HG03558 (cell line): Measurements from ENCODE around the gene GLP1R.

ENCODE experiments used
- ATAC-seq: cut with Tn5 transposase; IDR thresholded peaks from one replicate; pipeline ENCODE4 v1.9.1; 2021; ENCODE audit warnings: moderate number of reproducible peaks; ENCODE audit not compliant: unreplicated experiment; ENCODE audit errors: extremely low read depth

GLP1R gene

DNA sequence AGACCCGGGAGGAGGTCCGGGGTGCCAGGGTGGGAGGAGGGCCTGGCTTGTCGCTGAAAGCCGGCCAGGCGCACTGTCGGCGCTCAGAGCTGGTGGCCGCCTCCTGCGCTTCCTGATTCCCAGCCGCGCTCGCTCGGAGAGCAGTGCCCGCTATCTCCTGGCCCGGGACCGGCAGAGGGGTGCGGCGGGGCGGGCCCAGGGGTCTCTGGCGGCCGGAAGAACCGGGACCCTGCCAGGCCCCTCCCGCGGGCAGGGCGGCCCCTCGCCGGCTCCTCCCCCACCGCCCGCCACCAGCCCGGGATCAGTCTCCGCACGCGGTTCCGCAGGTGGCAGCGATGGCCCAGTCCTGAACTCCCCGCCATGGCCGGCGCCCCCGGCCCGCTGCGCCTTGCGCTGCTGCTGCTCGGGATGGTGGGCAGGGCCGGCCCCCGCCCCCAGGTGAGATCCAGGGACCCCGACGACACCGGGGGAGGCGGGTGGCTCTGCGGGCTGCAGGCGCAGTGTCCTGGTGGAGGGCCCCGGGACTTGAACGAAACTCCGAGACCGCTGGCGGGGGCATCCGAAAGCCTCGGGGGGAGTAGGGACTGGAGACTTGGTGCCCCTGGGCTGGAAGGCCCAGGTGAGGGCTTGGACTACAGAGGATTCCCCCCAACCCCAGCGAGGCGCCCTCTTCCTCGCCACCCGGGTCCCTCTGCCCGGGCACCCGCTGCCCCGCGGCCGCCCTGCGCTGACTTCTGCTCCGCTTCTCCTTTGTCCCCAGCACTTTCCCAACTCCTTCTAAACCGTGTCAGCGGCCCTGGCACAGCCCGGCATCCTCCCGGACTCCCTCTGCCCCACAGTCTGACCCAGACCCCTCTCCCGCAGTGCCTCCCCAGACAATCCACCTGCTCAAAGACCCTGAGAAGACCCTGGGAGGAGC, at the start of gene GLP1R:
GLP1R (plus strand) TSS at position 301 of the 919 bp plus-strand sequence; CDS start at position 361, 60 bp downstream.
- no peak for ATAC-seq

DNA sequence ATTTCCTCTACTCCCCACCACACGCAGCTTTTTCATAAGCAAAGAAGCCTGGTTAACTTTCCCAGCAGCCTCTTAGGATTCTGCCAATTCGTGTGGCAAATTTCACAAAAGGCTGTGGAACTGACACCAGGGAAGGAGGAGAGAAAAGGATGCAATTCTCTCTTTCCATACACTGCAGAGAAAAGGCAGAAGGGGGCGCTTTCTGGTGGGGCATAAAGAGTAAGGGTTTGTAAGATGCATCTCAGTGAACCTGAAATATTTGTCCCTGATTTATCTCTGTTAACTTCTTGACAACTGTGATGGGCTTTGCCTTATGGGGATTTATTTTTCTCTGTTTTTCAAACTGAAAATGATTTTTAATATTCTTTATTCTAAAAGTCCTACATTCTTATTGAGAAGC, 45.5 kb upstream of the GLP1R start:
- no peak for ATAC-seq

GRCh38 chr6:39003492-39003891, 45.1 kb upstream of the GLP1R start:
- ATAC-seq = no peak

DNA sequence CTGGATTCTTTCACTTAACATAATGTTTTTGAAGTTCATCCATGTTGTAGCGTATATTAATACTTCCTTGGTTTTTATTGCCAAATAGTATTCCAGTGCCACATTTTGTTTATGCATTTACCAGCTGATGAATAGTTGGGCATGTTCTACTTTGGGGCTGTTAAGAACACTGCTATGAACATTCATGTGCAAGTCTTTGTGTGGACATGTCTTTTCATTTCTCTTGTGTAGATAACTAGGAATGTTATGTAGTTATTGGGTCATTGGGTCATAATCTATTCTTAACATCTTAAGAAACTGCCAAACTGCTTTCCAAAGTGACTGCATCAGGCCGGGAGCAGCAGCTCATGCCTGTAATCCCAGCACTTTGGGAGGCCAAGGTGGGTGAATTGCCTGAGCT, 43.8 kb upstream of the GLP1R start:
- ATAC-seq = no peak

DNA sequence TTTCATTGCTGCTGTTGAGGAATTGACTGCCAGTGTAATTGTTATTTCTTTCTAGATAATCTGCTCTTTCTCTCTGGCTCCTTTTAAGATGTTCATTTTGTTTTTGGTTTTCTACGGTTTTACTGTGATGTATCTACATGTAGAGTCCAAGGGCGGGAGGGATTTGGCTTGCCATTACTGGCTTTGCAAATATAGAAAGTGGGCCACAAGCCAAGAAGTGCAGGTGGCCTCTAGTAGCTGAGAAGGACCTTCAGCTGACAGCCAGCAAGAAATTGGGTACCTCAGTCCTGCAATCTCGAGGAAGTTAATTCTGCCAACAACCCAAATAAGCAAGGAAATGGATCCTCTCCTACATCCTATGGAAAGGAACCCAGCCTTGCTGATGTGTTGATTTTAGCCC, 42.8 kb upstream of the GLP1R start:
- no peak for ATAC-seq

DNA sequence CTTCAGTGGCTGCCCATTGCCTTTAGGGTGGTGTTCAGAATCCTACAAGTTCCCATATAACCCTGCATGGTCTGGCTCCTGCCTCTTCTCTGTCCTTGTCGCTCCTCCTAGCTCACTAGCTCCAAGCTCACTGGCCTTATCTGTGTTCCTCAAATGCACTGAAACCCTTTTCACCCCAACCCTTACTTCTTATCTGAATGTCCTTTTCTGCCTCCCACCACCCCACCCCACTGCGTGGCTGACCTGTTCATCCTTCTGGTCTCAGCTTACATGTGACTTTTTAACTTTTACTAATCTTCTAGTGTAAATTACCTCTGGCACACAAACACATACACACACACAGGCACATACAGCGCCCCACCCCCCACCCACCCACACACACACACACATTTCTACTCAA, 41.0 kb upstream of the GLP1R start:
- no peak for ATAC-seq

- ATAC-seq = no peak
These were observed 39.8 kb upstream of the GLP1R start for GRCh38 chr6:39008737-39009136.

DNA sequence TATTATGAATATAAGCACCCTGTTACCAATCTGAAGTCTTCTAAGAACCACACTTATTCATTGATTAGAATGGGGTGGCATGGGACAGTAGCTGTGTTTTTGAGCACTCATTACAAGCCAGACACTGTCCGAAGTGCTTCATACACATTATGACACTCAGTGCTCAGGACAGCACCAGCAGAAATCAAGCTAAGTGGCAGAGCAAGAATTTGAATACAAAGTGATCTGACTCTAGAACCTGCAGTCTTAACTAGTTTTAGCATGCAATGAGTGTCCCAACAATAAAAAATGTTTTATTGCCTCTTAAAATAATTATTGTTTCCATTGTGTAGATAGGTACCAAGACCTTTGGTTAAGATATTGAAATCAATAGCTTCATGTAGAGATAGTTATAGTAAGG, 39.1 kb upstream of the GLP1R start:
- no peak for ATAC-seq

DNA sequence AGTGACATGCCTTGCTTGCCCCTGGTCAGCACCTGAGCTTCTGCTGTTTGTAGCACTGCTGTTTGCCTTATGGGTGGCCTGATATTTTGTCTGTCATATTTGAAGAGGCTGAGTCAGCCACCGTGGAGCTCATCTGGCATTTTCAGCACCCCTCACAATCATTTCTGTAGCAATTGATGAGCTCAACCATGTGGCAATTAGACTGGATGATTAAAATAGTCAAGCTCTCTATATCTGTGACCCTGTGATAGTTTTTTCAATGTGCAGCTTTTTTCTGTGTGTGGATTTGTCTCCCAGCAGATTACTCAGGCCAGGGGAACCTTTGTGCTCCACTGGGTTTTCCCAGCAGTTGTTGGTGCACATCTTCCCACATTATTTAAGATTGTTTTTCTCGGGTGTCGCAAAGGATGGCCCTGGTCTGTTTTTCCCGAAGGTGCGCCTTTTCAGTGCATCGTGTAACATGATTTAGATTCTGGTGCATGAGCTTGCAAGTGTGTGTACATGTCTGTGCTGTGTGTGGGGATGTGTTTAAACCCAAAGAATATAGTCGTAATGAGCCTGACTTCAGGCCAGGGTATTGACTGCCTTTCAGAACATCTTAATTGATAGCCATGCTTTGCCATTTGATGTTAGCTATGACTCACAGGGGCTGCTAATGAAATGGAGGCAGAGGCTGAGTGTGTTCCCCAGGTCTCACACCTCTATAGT, 31.6 kb upstream of the GLP1R start:
- no peak for ATAC-seq

DNA sequence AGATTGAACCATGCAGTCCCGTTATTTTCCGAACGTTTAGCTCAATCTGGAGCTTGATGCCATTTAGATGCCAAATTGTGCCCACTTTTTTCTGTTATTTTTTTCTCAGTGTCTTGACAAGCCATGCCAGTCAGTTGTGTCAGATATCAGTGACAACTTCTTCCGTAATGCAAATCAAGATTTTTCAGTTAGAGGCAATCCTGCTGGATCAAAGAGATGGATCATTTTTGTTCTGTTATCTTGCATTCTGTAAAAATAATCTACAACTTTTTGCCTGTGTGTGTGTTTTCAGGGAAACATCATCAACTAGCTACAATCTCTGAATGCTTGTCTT, 31.1 kb upstream of the GLP1R start:
- no peak for ATAC-seq

DNA sequence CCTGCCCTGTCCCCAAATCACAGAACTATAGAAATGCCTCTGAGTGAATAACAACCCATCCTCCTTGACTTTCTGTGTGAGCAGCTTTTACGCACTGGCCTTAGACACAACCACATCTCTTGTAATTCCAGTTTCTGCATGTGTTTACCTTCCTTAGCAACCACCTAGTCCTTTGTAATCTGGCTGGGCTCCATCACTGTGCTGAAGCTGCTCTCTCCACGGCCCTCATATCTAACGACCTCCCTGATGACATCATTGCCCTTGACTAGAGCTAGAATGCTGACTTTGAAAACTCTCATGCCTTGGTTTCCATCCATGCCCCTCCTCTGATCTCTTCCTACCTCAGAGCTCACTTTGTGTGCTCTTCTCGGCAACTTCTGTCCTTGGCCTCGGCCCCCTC, 30.5 kb upstream of the GLP1R start:
- ATAC-seq = no peak

- no peak for ATAC-seq
These were observed 28.4 kb upstream of the GLP1R start for GRCh38 chr6:39020136-39020535.

- ATAC-seq = no peak
These were observed 27.5 kb upstream of the GLP1R start for GRCh38 chr6:39021041-39021440.

DNA sequence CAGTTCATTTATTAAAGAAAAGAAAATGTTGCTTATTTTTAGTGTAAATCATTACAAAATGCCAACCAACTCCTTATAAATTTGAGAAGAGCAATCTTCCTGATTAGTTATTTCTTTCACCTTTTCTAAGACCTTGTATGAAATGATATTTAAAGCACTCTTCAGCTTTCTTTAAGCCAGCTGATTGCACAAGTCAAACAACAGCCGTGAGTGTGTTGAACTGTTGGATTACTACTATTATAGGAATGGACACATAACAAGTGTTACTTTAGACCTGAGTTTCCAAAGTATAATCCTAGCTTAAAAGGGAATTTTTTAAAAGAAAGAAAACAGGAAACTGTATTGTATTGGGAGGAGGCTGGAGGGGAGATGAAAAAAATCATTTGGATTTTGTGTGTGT, 26.8 kb upstream of the GLP1R start:
- no peak for ATAC-seq

GRCh38 chr6:39026175-39026574, 22.4 kb upstream of the GLP1R start:
- no peak for ATAC-seq

DNA sequence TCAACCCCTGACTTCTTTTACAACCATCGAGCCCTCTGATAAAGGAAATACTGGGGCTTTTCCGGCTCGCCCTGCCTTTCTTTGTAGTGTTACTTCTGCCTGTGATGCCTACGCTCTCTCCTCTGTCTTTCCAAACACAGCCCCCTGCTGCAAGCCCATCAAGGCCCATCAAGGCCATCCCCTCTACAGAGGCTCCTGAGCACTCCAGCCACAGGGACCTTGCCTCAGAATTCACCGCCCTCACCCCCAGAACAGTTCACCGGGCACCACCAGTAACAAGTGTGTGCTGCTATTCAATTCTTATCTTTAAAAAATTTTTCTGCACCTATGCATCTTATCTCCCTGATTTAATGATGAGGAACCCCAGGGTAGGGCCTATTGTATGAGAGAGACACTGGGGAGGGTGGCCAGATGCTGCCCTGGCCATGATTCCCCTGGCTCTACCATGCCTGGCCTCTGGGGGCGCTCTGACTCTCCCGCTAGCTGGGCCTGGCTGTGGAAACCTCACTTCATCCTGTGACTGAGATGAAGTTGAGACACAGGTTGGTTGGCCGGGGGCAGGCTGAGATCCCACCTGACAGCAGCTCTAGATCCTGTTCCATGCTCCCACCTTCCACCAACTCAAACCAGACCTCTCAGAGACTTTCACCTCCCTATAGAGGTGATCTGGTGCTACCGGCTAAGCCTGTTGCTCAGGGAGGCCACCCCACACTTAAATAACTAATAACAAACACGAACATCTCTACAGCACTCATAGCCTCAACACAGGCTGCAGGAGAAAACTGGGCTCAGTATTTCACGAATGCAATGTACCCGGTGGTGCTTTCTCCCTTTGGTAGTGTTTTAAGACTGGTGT, 19.2 kb upstream of the GLP1R start:
- ATAC-seq = no peak

GRCh38 chr6:39035681-39036080, 12.9 kb upstream of the GLP1R start:
- ATAC-seq = no peak

GRCh38 chr6:39037082-39037508, 11.5 kb upstream of the GLP1R start:
- ATAC-seq = no peak

DNA sequence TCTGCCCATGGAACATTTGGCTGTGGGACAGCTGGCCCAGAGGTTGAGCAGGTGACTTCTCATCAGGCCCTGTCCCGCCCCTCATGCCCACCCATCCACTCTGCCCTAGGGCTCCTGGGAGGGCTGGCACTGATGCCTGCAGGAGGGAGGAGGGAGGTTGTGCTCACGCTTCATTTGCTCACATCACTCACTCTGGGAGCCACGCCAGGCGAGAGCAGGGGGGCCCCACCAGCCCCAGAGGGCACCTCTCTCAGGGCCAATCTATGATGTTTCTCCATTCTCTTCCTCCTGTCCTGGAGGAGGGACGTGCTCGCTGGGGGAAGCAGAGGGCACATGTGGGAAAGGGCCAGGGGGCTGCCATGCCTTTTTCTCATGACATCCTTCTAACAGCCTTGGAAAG, 10.9 kb upstream of the GLP1R start:
- ATAC-seq = no peak

DNA sequence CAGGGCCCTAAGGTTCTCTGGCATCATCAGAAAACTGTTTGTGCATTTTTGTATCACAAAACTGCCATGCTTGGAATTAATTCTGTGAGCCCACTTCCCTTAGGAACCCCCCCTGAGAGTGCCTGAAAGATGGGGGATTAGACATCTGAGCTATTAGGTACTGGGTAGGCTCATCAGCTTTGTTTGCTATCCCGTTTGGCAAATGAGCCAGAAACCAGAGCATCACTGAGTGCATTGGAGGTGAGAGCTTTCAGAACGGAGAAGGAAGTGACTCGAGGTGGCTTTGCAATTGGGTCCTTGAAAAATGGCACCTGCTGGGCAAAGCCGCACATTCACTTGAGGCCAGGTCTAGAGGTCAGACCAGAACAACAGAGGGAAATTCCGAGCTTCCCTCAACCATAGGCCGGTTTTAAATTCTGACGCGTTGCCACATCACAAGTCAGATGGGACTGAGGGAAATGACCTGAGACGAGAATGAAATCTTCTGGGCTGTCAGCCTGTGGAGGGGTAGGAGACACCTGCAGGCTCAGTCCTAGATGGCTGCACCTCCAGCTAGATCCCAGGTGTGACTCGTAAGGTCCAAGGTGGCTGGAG, 8.4 kb upstream of the GLP1R start:
- no peak for ATAC-seq
